Thyroid gland (tissue), 4 donors: ENCODE data around the gene TCERG1. TPM values are rescaled to one million over a fixed set of nuclear protein-coding genes. Genes with fewer than 3 reads are reported as not detected.
"Not testable (repeated sequence)": the region's sequence is repeated elsewhere in the genome, so short reads cannot be mapped to it uniquely, and the experiment has no call there.

Source experiments
- DNase-seq, 2 donors: peaks; one replicate each; pipeline ENCODE4 v3.0.0-alpha.2; 2019
- H3K27ac ChIP-seq, 3 donors: fragments of 200-600 bp; sonication (generic); 1 replicate in 2 of 3; 2 replicates in 1 of 3; pipeline ENCODE4 v1.5.1; 2016 to 2019; ENCODE audit warnings: mild to moderate bottlenecking in 1 of 3, moderate library complexity in 1 of 3
- H3K27me3 ChIP-seq: fragments of 200-600 bp; sonication (generic); one replicate; pipeline ENCODE4 v1.5.1; 2019
- H3K36me3 ChIP-seq, 2 donors: fragments of 200-600 bp; sonication (generic); one replicate each; pipeline ENCODE4 v1.5.1; 2016 to 2019
- H3K4me1 ChIP-seq, 2 donors: fragments of 200-600 bp; sonication (generic); one replicate each; pipeline ENCODE4 v1.5.1; 2017 to 2019
- H3K4me3 ChIP-seq, 3 donors: fragments of 200-600 bp; sonication (generic); replicated peaks in 1 of 3; 1 replicate in 2 of 3; 2 replicates in 1 of 3; pipeline ENCODE4 v1.5.1; 2016; ENCODE audit warnings: mild to moderate bottlenecking in 1 of 3
- H3K9me3 ChIP-seq: fragments of 200-600 bp; sonication (generic); one replicate; pipeline ENCODE4 v1.5.1; 2017
- POLR2A ChIP-seq, 2 donors: fragments of 450-650 bp; IDR thresholded peaks; one replicate each; pipeline ENCODE4 v1.6.1; 2017; ENCODE audit warnings: antibody characterized with exemption in 2 of 2, mild to moderate bottlenecking in 2 of 2, moderate library complexity in 1 of 2
- WGBS, 2 donors: methylation state at CpG; one replicate each; pipeline ENCODE4 v1.1.5; 2017; 5-methylcytosine and 5-hydroxymethylcytosine counted together
- intact Hi-C: fragments of 100-400 bp; cut with DNase I; formaldehyde crosslinking; loops from one replicate; pipeline ENCODE4 v1.15.1; 2023
- total RNA-seq, 4 donors: library from RNA; depleted of rRNA; stranded (reverse); fragments of >200 nt; gene quantifications; one replicate each; pipeline ENCODE4 v1.2.3, GENCODE V29; 2016
- TF ChIP-seq, protein P1 (sequence below), 6 experiments: fragments of 200-600 bp in 3 of 6; fragments of 450-650 bp in 3 of 6; sonication (generic) in 3 of 6; IDR thresholded peaks; one replicate each; pipeline ENCODE4 v1.5.1; 2016 to 2019; ENCODE audit warnings: antibody characterized with exemption in 6 of 6, mild to moderate bottlenecking in 2 of 6, inconsistent platforms in 1 of 6, moderate library complexity in 1 of 6

The TCERG1 gene
- total RNA-seq, 4 donors from 2014 or later: 50.0 to 106 (median 62.4) TPM

DNA sequence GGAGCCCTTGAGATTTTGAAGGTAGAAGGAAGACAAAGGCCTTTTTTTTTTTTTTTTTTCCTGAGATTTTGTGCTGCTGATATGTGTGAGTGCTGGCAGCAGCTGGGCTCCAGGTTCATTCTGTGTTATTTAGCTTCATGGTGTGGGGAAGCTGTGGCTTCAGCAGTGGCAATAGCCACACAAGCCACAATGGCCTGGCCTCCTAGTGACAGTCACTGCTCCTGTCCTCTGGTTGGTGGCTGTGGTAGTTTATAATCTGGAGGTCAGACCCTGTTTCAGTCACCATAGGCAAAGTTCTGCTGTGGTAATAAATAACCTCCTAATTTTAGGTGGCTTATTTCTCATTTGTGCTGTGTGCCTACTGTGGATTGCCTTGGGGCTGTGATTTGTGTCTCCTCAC, 97.1 kb downstream of the TCERG1 start:
- Histone ChIP-seq H3K4me1 (no peaks in the 10 kb centered on the region), H3K27me3 (no peaks in the 10 kb centered on the region), H3K4me3 (no peak overlapping the region), H3K36me3 (no peaks in the 10 kb centered on the region), H3K27ac (no peak overlapping the region), H3K9me3 (no peaks in the 10 kb centered on the region)
- no peak for DNase-seq
- TF ChIP-seq POLR2A (IDR thresholded peaks at IDR 0.05): no peak
- TF ChIP-seq, protein P1, sequence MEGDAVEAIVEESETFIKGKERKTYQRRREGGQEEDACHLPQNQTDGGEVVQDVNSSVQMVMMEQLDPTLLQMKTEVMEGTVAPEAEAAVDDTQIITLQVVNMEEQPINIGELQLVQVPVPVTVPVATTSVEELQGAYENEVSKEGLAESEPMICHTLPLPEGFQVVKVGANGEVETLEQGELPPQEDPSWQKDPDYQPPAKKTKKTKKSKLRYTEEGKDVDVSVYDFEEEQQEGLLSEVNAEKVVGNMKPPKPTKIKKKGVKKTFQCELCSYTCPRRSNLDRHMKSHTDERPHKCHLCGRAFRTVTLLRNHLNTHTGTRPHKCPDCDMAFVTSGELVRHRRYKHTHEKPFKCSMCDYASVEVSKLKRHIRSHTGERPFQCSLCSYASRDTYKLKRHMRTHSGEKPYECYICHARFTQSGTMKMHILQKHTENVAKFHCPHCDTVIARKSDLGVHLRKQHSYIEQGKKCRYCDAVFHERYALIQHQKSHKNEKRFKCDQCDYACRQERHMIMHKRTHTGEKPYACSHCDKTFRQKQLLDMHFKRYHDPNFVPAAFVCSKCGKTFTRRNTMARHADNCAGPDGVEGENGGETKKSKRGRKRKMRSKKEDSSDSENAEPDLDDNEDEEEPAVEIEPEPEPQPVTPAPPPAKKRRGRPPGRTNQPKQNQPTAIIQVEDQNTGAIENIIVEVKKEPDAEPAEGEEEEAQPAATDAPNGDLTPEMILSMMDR (IDR thresholded peaks at IDR 0.05): no peak
- intact Hi-C loops: loop anchor here (5.0 kb wide), 1 partner anchor 423 kb away; no protein-coding TSS in a partner anchor

DNA sequence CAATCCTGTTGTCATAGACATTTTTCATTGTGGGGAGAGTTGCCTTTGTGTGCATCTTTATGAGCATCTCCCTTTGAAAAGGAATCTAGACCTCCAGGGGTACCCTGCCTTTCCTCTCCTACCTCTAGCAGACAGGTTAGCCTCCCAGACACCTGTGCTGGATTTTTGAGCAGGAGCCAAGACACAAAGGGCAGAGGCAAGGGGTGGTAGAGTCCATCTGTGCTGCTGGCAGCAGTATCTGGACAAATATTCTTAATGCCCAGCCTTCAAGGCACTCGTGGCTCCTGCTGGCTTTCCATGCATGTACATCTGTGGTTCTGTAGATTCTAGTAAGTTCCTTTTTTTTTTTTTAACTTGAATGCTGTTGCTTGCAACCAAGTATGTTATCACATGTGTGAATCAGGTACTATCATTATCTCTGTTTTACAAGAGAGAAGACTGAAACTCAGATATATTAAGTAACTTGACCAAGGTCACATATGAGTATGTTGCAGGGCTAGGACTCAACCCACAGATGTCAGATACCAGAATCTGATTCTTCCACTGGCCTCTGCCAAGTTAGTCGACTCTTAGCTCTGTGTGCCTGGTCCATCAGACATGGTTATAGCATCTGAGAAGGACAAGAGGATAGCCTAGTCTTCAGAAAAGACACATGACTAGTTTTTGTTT, 101.8 kb downstream of the TCERG1 start:
- Histone ChIP-seq H3K4me3 (no peak overlapping the region), H3K27ac (no peak overlapping the region), H3K4me1 (no peaks in the 10 kb centered on the region), H3K27me3 (no peaks in the 10 kb centered on the region), H3K9me3 (no peaks in the 10 kb centered on the region), H3K36me3 (no peaks in the 10 kb centered on the region)
- DNase-seq: no peak
- TF ChIP-seq, protein P1 (IDR thresholded peaks at IDR 0.05): no peak
- TF ChIP-seq POLR2A (IDR thresholded peaks at IDR 0.05): no peak
- 58 to 65% methylated on average over 2 of the region's 2 CpGs for WGBS, 2 donors
- intact Hi-C loops: no loop called here

DNA sequence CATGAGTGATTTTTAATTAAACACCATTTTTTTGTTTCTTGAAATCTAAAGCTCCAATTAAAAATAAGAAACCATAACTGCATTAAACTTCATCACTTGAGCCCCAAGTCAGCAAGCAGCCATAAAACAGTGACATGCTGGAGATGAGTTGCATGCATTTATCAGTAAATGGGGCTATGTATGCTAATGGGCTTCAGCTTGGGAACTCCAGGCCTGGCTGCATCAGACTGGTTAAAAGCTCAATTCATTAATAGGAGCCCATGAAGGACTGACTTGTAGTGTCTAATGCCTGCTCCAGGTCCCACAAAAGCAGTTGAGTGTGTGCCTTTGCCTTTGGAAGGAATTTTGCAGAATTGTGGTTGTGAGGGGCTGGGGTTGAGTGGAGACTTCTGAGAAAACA, 102.5 kb downstream of the TCERG1 start:
- Histone ChIP-seq H3K27me3 (no peaks in the 10 kb centered on the region), H3K27ac (no peak overlapping the region), H3K4me3 (no peak overlapping the region), H3K36me3 (no peaks in the 10 kb centered on the region), H3K9me3 (no peaks in the 10 kb centered on the region), H3K4me1 (no peaks in the 10 kb centered on the region)
- intact Hi-C loops: no loop called here
- no peak for DNase-seq
- no peak for TF ChIP-seq POLR2A (IDR thresholded peaks at IDR 0.05)

DNA sequence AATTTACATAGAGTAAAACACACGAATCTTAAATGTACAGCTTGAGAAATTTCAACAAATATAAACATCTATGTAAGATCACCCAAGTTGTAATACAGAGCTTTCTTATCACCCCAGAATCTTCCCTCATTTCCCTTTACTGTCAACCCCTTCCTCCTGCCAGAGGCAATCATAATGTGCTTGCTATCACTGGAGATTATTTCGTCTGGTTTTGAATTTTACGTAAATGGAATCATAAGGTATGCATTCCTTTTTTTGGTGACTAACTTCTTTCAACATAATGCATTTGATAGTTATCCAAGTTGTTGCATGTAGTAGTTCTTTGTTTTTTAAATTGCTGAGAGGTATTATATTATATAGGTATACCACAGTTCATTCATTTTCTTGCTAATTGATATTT, 106.3 kb downstream of the TCERG1 start:
- intact Hi-C loops: no loop called here
- Histone ChIP-seq H3K9me3 (no peaks in the 10 kb centered on the region), H3K27ac (no peak overlapping the region), H3K4me1 (no peaks in the 10 kb centered on the region), H3K27me3 (no peaks in the 10 kb centered on the region), H3K4me3 (no peak overlapping the region), H3K36me3 (no peaks in the 10 kb centered on the region)
- DNase-seq: no peak
- 70 to 73% methylated on average over 3 of the region's 3 CpGs for WGBS, 2 donors
- TF ChIP-seq POLR2A (IDR thresholded peaks at IDR 0.05): no peak
- TF ChIP-seq, protein P1 (IDR thresholded peaks at IDR 0.05): no peak

DNA sequence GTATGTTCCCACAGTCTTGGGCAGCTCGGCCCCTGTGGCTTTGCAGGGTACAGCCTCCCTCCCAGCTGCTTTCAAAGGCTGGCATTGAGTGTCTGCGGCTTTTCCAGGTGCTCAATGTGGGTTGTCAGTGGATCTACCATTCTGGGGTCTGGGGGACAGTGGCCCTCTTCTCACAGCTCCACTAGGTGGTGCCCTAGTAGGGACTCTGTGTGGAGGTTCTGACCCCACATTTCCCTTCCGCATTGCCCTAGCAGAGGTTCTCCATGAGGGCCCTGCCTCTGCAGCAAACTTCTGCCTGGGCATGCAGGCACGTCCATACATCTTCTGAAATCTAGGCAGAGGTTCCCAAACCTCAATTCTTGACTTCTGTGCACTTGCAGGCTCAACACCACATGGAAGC, 109.8 kb downstream of the TCERG1 start:
- intact Hi-C loops: not testable (repeated sequence)
- 90 to 96% methylated on average over 4 of the region's 4 CpGs for WGBS, 2 donors

DNA sequence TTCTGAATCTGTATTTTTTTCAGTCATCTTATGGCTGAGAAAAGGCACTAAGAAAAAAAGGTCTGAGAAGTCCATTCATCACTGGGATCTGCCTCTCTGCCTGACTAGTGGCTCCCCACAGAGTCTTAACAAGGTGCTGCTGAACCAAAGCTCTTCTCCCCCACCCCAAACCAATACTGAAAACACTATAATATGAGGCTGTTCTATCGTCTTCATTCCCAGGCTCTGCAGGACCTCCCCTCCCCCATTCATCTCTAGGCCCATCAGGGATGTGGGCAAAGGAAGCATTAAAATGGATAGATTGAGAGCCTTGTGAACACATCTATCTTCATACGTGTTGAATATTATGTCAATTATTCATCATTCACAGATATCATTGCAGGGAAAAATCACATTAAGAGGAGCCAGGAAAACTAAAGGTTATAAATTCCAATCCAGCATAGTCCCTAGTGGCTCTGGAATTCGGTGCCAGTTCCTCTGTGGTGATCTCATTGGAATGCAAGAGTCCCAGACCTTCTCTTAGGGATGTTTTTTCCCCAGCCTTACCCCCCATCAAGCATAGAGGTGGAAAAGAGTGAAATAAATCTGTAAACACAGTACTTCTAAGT, 113.2 kb downstream of the TCERG1 start:
- Histone ChIP-seq H3K4me3 (no peak overlapping the region), H3K27me3 (no peaks in the 10 kb centered on the region), H3K36me3 (no peaks in the 10 kb centered on the region), H3K27ac (no peak overlapping the region), H3K9me3 (no peaks in the 10 kb centered on the region), H3K4me1 (no peaks in the 10 kb centered on the region)
- no peak for TF ChIP-seq POLR2A (IDR thresholded peaks at IDR 0.05)
- TF ChIP-seq, protein P1 (IDR thresholded peaks at IDR 0.05): no peak
- no peak for DNase-seq
- 41 to 45% methylated on average over 3 of the region's 3 CpGs for WGBS, 2 donors
- intact Hi-C loops: no loop called here

More for the DNA sequence above, 109.8 kb downstream of the TCERG1 start:
- DNase-seq, H3K27me3 ChIP-seq, H3K9me3 ChIP-seq, H3K4me3 ChIP-seq, H3K4me1 ChIP-seq, H3K27ac ChIP-seq, H3K36me3 ChIP-seq: not testable (repeated sequence)
